OCI-LY7 (cell line): ENCODE data around the gene RBM39. TPM values are rescaled to one million over a fixed set of nuclear protein-coding genes. Genes with fewer than 3 reads are reported as not detected.
"Not testable (repeated sequence)": the region's sequence is repeated elsewhere in the genome, so short reads cannot be mapped to it uniquely, and the experiment has no call there.

Experiments
- BruUV-seq: library from RNA; stranded (reverse); fragments of 400-500 nt; replicated peaks from 2 replicates; lab custom pipeline; 2021; lab: Mats Ljungman, UMichigan
- CTCF ChIA-PET: fragments of 300-600 bp; sonication (Branson Sonifier 250); formaldehyde crosslinking; loops from one replicate; lab custom pipeline; 2022; ENCODE audit warnings: antibody characterized with exemption; ENCODE audit not compliant: unreplicated experiment; lab: Charles Lee
- POLR2A ChIA-PET: fragments of 300-600 bp; sonication (Branson Sonifier 250); formaldehyde crosslinking; loops from one replicate; lab custom pipeline; 2022; ENCODE audit warnings: antibody characterized with exemption; lab: Charles Lee
- DNase-seq: peaks from one replicate; pipeline ENCODE4 v3.0.0-alpha.2; 2015; ENCODE audit warnings: low spot score
- H2AFZ ChIP-seq: fragments of 200-600 bp; sonication (generic), shearing (Covaris generic); 2 replicates; pipeline ENCODE4 v1.6.1; 2014; ENCODE audit warnings: mild to moderate bottlenecking, antibody characterized with exemption, low read length, moderate library complexity
- H3K27ac ChIP-seq: fragments of 200-600 bp; sonication (generic); 2 replicates; pipeline ENCODE4 v1.5.1; 2014; ENCODE audit warnings: mixed run types, low read depth, mild to moderate bottlenecking, moderate library complexity, low read length, inconsistent platforms; ENCODE audit not compliant: poor library complexity, severe bottlenecking
- H3K36me3 ChIP-seq: fragments of 200-600 bp; sonication (generic); 2 replicates; pipeline ENCODE4 v1.6.1; 2014; ENCODE audit warnings: mild to moderate bottlenecking, antibody characterized with exemption, low read length, moderate library complexity, mixed read lengths; ENCODE audit not compliant: insufficient read depth
- H3K4me1 ChIP-seq: fragments of 200-600 bp; sonication (generic); 2 replicates; pipeline ENCODE4 v1.5.1; 2014; ENCODE audit warnings: mild to moderate bottlenecking, low read length; ENCODE audit not compliant: insufficient read depth, poor library complexity, severe bottlenecking
- H3K4me2 ChIP-seq: fragments of 200-600 bp; sonication (generic); 2 replicates; pipeline ENCODE4 v1.6.1; 2014; ENCODE audit warnings: mild to moderate bottlenecking, low read length
- H3K4me3 ChIP-seq: fragments of 200-600 bp; sonication (generic); 2 replicates; pipeline ENCODE4 v1.5.1; 2014; ENCODE audit warnings: mild to moderate bottlenecking, low read depth, low read length; ENCODE audit not compliant: poor library complexity, severe bottlenecking
- H3K79me2 ChIP-seq: fragments of 200-600 bp; sonication (generic); 2 replicates; pipeline ENCODE4 v1.6.1; 2016; ENCODE audit warnings: low read depth, mild to moderate bottlenecking, low read length, moderate library complexity, mixed read lengths; ENCODE audit not compliant: insufficient read depth
- H3K9me2 ChIP-seq: fragments of 200-600 bp; sonication (generic); 2 replicates; pipeline ENCODE4 v1.6.1; 2016; ENCODE audit warnings: mild to moderate bottlenecking, low read length, mixed read lengths; ENCODE audit not compliant: insufficient read depth
- H3K9me3 ChIP-seq: fragments of 200-600 bp; sonication (generic); 2 replicates; pipeline ENCODE4 v1.6.1; 2014; ENCODE audit warnings: mild to moderate bottlenecking, mixed run types, low read length, mixed read lengths
- H4K20me1 ChIP-seq: fragments of 200-600 bp; sonication (generic); 2 replicates; pipeline ENCODE4 v1.6.1; 2014; ENCODE audit warnings: mild to moderate bottlenecking, antibody characterized with exemption, low read length, moderate library complexity, mixed read lengths; ENCODE audit not compliant: insufficient read depth
- CTCF ChIP-seq: fragments of 200-600 bp; sonication (generic); conservative IDR thresholded peaks from 2 replicates; pipeline ENCODE4 v1.5.1; 2014; ENCODE audit warnings: mild to moderate bottlenecking, antibody characterized with exemption, low read length, moderate library complexity, mixed read lengths
- EZH2phosphoT487 ChIP-seq: fragments of 200-600 bp; sonication (generic); IDR thresholded peaks from 2 replicates; pipeline ENCODE4 v1.6.1; 2018; ENCODE audit warnings: low read depth, borderline replicate concordance, mild to moderate bottlenecking, mixed run types, antibody characterized with exemption, low read length, moderate library complexity, mixed read lengths
- intact Hi-C: fragments of 100-400 bp; cut with micrococcal nuclease; formaldehyde crosslinking; loops from one replicate; pipeline ENCODE4 v1.10.0; 2022; ENCODE audit not compliant: unreplicated experiment
- total RNA-seq, 2 experiments: library from RNA; depleted of rRNA in 1 of 2; stranded (reverse); fragments of >200 nt in 1 of 2; shearing (Covaris generic) in 1 of 2; gene quantifications; 2 replicates each; pipeline ENCODE4 v1.2.3, GENCODE V29; 2014 to 2022

Gene RBM39
- total RNA-seq, 2 experiments from 2014 or later, result 346 to 431 TPM

GRCh38 chr20:35710039-35710438 lies 32.0 kb downstream of the RBM39 start:
- Histone ChIP-seq H2AFZ (no peak overlapping the region), H3K4me3 (no peak overlapping the region), H3K4me2 (no peak overlapping the region), H3K79me2 (peaks cover 86% of the 10 kb centered on the region), H3K9me3 (no peaks in the 10 kb centered on the region), H3K27ac (no peak overlapping the region), H4K20me1 (peaks cover 36% of the 10 kb centered on the region), H3K9me2 (no peaks in the 10 kb centered on the region), H3K4me1 (no peaks in the 10 kb centered on the region), H3K36me3 (peaks cover 99% of the 10 kb centered on the region)
- intact Hi-C loops, result loop anchor here (2.0 kb wide), 1 partner anchor 17 kb away; no protein-coding TSS in a partner anchor
- TF ChIP-seq CTCF (no peak), EZH2phosphoT487 (no peak)
- CTCF ChIA-PET, result interaction anchor here (0.5 to 0.6 kb wide), 2 partner anchors 8 to 269 kb away, joined by 3 to 4 read pairs; no protein-coding TSS in a partner anchor
- DNase-seq, result no peak
- TSS peak; percentile 1 for BruUV-seq
- POLR2A ChIA-PET, result interaction anchor here (1.0 to 1.4 kb wide), 2 partner anchors 10 to 170 kb away, joined by 3 to 4 read pairs; no protein-coding TSS in a partner anchor

- no TSS peak for BruUV-seq
- H3K9me2 ChIP-seq, result no peaks in the 10 kb centered on the region
- ChIA-PET CTCF (no interaction called here), POLR2A (interaction anchor here (0.6 to 1.4 kb wide), 3 partner anchors 9 to 169 kb away, joined by 3 to 4 read pairs (median 3); no protein-coding TSS in a partner anchor)
- H3K36me3 ChIP-seq, result peaks cover 99% of the 10 kb centered on the region
- no peak overlapping the region for H3K4me2 ChIP-seq
- peaks cover 79% of the 10 kb centered on the region for H3K79me2 ChIP-seq
- H3K27ac ChIP-seq, result no peak overlapping the region
- H2AFZ ChIP-seq, result no peak overlapping the region
- peaks cover 36% of the 10 kb centered on the region for H4K20me1 ChIP-seq
- no peaks in the 10 kb centered on the region for H3K4me1 ChIP-seq
- no peak overlapping the region for H3K4me3 ChIP-seq
- DNase-seq, result no peak
- no peaks in the 10 kb centered on the region for H3K9me3 ChIP-seq
- TF ChIP-seq EZH2phosphoT487, result no peak
- TF ChIP-seq CTCF, result no peak
- intact Hi-C loops, result no loop called here
Measured at GRCh38 chr20:35709259-35709658, 32.8 kb downstream of the RBM39 start.

- Histone ChIP-seq H3K4me1 (no peaks in the 10 kb centered on the region), H3K9me3 (no peaks in the 10 kb centered on the region), H3K36me3 (peaks cover 99% of the 10 kb centered on the region), H3K27ac (no peak overlapping the region), H3K4me2 (no peak overlapping the region), H3K79me2 (peaks cover 71% of the 10 kb centered on the region), H3K4me3 (no peak overlapping the region), H4K20me1 (peaks cover 34% of the 10 kb centered on the region), H2AFZ (no peak overlapping the region), H3K9me2 (no peaks in the 10 kb centered on the region)
- TSS peak; percentile 5 for BruUV-seq
- no peak for TF ChIP-seq EZH2phosphoT487
- TF ChIP-seq CTCF, result no peak
- POLR2A ChIA-PET, result interaction anchor here (0.7 to 1.6 kb wide), 4 partner anchors 8 to 117 kb away, joined by 3 to 5 read pairs (median 4); no protein-coding TSS in a partner anchor
- no peak for DNase-seq
- intact Hi-C loops, result no loop called here
- CTCF ChIA-PET, result no interaction called here
Measured at GRCh38 chr20:35708502-35708901, 33.6 kb downstream of the RBM39 start.

- POLR2A ChIA-PET, result interaction anchor here (0.5 to 1.6 kb wide), 2 partner anchors 13 to 15 kb away, joined by 3 to 5 read pairs; no protein-coding TSS in a partner anchor
- DNase-seq, H3K4me2 ChIP-seq, CTCF ChIA-PET, BruUV-seq, H3K4me1 ChIP-seq, H3K27ac ChIP-seq, intact Hi-C loops, H2AFZ ChIP-seq, H3K9me3 ChIP-seq, H3K4me3 ChIP-seq, H3K9me2 ChIP-seq: not testable (repeated sequence)
- Histone ChIP-seq H4K20me1 (peaks cover 29% of the 10 kb centered on the region), H3K36me3 (peaks cover 99% of the 10 kb centered on the region), H3K79me2 (peaks cover 59% of the 10 kb centered on the region)
Measured at GRCh38 chr20:35706591-35707529, 35.2 kb downstream of the RBM39 start.
